GM23248 (cell line): Measurements from ENCODE around the gene MASP1. TPM values are rescaled to one million over a fixed set of nuclear protein-coding genes. Genes with fewer than 3 reads are reported as not detected.

Experiments used
- DNase-seq: peaks from one replicate; pipeline ENCODE4 v3.0.0-alpha.2; 2015
- H2AFZ ChIP-seq: fragments of 200-600 bp; sonication (generic); 2 replicates; pipeline ENCODE4 v1.6.1; 2016; ENCODE audit warnings: antibody characterized with exemption
- H3F3A ChIP-seq: fragments of 200-600 bp; sonication (generic); 2 replicates; pipeline ENCODE4 v1.6.1; 2016; ENCODE audit warnings: mild to moderate bottlenecking, antibody characterized with exemption, mixed run types; ENCODE audit not compliant: insufficient read depth
- H3K27ac ChIP-seq: fragments of 200-600 bp; sonication (generic); 2 replicates; pipeline ENCODE4 v1.5.1; 2016; ENCODE audit warnings: mild to moderate bottlenecking
- H3K27me3 ChIP-seq: fragments of 200-600 bp; sonication (generic); replicated peaks from 2 replicates; pipeline ENCODE4 v1.6.1; 2016; ENCODE audit warnings: mild to moderate bottlenecking; ENCODE audit not compliant: insufficient read depth
- H3K36me3 ChIP-seq: fragments of 200-600 bp; sonication (generic); 2 replicates; pipeline ENCODE4 v1.6.1; 2016; ENCODE audit warnings: low read depth, mild to moderate bottlenecking
- H3K4me1 ChIP-seq: fragments of 200-600 bp; sonication (generic); 2 replicates; pipeline ENCODE4 v1.6.1; 2016; ENCODE audit warnings: mild to moderate bottlenecking; ENCODE audit not compliant: insufficient read depth
- H3K4me2 ChIP-seq: fragments of 200-600 bp; sonication (generic); one replicate; pipeline ENCODE4 v1.6.1; 2016; ENCODE audit warnings: mild to moderate bottlenecking; ENCODE audit not compliant: unreplicated experiment
- H3K4me3 ChIP-seq: fragments of 200-600 bp; sonication (generic); 2 replicates; pipeline ENCODE4 v1.5.1; 2016; ENCODE audit warnings: mild to moderate bottlenecking
- H3K79me2 ChIP-seq: fragments of 200-600 bp; sonication (generic); 2 replicates; pipeline ENCODE4 v1.6.1; 2016; ENCODE audit warnings: mild to moderate bottlenecking; ENCODE audit not compliant: insufficient read depth
- H3K9ac ChIP-seq: fragments of 200-600 bp; sonication (generic); 2 replicates; pipeline ENCODE4 v1.6.1; 2016; ENCODE audit warnings: mild to moderate bottlenecking
- H3K9me2 ChIP-seq: fragments of 200-600 bp; sonication (generic); 2 replicates; pipeline ENCODE4 v1.6.1; 2016; ENCODE audit warnings: mixed run types, mild to moderate bottlenecking, moderate library complexity; ENCODE audit not compliant: insufficient read depth
- H3K9me3 ChIP-seq: fragments of 200-600 bp; sonication (generic); one replicate; pipeline ENCODE4 v1.6.1; 2017; ENCODE audit warnings: low read depth
- H4K20me1 ChIP-seq: fragments of 200-600 bp; sonication (generic); 2 replicates; pipeline ENCODE4 v1.6.0; 2016; ENCODE audit not compliant: insufficient read depth
- EZH2 ChIP-seq: fragments of 200-600 bp; sonication (generic); IDR thresholded peaks from 2 replicates; pipeline ENCODE4 v1.6.1; 2018; ENCODE audit warnings: antibody characterized with exemption, mild to moderate bottlenecking; ENCODE audit not compliant: insufficient read depth, poor library complexity, severe bottlenecking
- EZH2phosphoT487 ChIP-seq: fragments of 200-600 bp; sonication (generic); IDR thresholded peaks from 2 replicates; pipeline ENCODE4 v1.6.1; 2018; ENCODE audit warnings: antibody characterized with exemption, moderate library complexity, mild to moderate bottlenecking, low read depth; ENCODE audit not compliant: insufficient read depth
- WGBS, 2 experiments: methylation state at CpG; one replicate each; pipeline ENCODE4 v1.1.6; 2015 to 2017; ENCODE audit warnings: low lambda C conversion rate in 2 of 2, low coverage in 1 of 2; ENCODE audit errors: missing lambda C conversion rate in 2 of 2; 5-methylcytosine and 5-hydroxymethylcytosine counted together
- in situ Hi-C: fragments of 300-500 bp; cut with MboI; formaldehyde crosslinking; loops from 2 replicates; pipeline ENCODE4 v1.15.0; 2020
- polyA plus RNA-seq: library from polyadenylated mRNA; unstranded; fragments of >200 nt; fragmentation: Nextera tagmentation; extraction: Ambion mirVana; gene quantifications from 2 replicates; pipeline ENCODE4 v1.2.1, GENCODE V29; 2016
- total RNA-seq: library from RNA; depleted of rRNA; stranded (reverse); fragments of >200 nt; shearing (Covaris generic); gene quantifications from 2 replicates; pipeline ENCODE4 v1.2.3, GENCODE V29; 2014

MASP1 gene
- total and polyA plus RNA-seq, 2 experiments from 2014 or later, result 32.8 to 52.3 TPM

GRCh38 chr3:187295316-187296034, 3.9 kb upstream of the MASP1 start:
- in situ Hi-C loops, result no loop called here
- Histone ChIP-seq H3K27ac (no peak overlapping the region), H2AFZ (no peak overlapping the region), H3K4me1 (peaks cover 56% of the 10 kb centered on the region), H3F3A (peaks cover 48% of the 10 kb centered on the region), H4K20me1 (no peaks in the 10 kb centered on the region), H3K4me2 (peak overlapping the region; percentile 36), H3K9me2 (no peaks in the 10 kb centered on the region), H3K9ac (no peak overlapping the region), H3K27me3 (no peaks in the 10 kb centered on the region), H3K4me3 (no peak overlapping the region), H3K9me3 (no peaks in the 10 kb centered on the region), H3K36me3 (no peaks in the 10 kb centered on the region), H3K79me2 (0 out of 2 replicates have a peak, but pooled peaks cover under 1% of the 10 kb centered on the region)
- WGBS, 2 experiments, result 51 to 58% methylated on average over 6 of the region's 6 CpGs
- DNase-seq, result peak; percentile 18
- TF ChIP-seq EZH2phosphoT487 (no peak), EZH2 (no peak)

DNA sequence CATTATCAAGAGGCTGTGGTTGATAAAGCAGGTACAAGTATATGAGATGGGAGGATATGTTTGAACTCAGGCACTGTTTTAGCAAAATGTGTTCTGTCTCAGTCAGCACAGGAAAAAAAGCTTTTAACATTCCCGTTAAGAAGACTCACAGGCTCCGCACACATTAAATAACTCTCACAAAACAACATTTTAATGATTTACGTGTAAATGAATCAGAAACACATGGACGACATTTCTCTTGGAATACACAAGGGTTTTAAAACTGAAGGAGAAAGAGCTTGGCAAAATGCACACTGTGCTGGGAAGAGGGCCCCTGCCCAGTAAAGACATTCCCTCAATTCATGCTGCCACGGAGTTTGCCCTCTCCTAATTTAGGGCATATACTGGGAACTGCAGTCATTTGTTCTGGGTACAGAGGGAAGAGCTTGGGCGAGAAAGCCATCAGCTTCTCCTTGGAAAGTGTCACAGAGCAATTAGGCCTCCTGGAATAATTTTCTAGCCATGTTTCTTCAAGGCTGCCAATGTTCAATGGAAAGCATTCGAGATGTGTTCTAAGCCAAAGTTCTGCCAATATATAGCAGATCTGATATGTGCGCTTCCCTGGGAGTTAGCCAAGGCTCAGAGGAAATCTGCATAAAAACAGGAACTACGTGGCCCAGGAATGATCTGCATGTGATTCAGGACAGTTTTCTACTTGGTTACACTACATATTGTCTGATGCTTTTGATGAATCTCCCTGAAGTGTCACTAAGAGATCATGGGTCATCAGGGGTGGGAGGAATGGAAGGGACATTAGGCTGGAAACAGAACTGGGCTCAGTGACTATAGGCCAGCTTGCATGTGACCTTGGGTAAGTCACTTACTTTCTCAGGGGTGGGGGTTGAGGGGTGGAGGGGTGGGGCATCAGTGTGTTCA, 2.2 kb upstream of the MASP1 start:
- TF ChIP-seq EZH2phosphoT487 (no peak), EZH2 (no peak)
- H4K20me1 ChIP-seq, result no peaks in the 10 kb centered on the region
- H3K27ac ChIP-seq, result peak overlapping the region; percentile 88
- H3K9ac ChIP-seq, result peak overlapping the region; percentile 83
- peak overlapping the region; percentile 87 for H3K4me2 ChIP-seq
- in situ Hi-C loops, result no loop called here
- WGBS, 2 experiments, result 4 to 6% methylated on average over 9 of the region's 9 CpGs
- no peaks in the 10 kb centered on the region for H3K9me2 ChIP-seq
- DNase-seq, result peak; percentile 72
- H3F3A ChIP-seq, result peaks cover 56% of the 10 kb centered on the region
- no peaks in the 10 kb centered on the region for H3K9me3 ChIP-seq
- H3K4me3 ChIP-seq, result peak overlapping the region; percentile 76
- no peaks in the 10 kb centered on the region for H3K36me3 ChIP-seq
- peaks cover 73% of the 10 kb centered on the region for H3K4me1 ChIP-seq
- peak overlapping the region; percentile 74 for H2AFZ ChIP-seq
- H3K79me2 ChIP-seq, result peaks cover 17% of the 10 kb centered on the region
- no peaks in the 10 kb centered on the region for H3K27me3 ChIP-seq

DNA sequence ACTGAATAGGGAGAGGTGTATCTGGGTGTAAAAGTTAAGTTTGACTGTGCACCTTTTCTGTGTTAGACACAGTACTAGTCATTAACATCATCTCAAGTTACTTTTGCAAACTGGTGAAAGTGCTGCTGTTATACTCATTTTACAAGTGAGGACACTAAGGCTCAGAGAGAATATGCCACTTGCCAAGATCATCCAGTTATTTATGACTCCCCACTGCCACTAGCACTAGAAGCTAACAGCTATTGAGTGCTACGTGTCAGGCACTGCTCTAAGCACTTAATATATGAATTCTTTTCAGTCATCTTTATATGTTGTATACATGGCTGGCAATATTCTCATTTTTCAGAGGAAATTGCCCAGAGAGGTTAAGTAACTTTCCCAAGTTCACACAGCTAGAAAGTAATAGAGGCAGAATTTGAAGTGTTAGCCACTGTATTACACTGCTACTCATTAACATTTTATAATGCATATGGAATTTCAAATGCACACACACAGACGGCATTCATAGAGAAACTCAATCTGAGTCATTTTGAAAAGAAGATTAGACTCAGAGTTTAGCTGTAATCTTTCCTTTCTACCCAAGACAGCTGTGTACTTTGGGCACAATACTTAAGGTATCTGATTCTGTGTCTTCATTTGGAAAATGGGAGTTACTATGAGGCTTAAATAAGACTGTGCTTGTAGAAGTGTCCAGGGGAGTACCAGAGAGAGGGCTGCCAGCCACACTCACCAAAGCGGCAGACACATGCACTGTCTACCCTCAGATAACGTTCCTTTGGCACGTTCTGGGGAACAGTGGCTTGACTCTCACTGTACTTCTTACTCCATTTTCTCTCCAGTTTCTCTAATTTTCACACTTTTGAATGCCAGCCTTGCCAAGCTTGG, 1.3 kb upstream of the MASP1 start:
- H3K4me1 ChIP-seq, result peaks cover 81% of the 10 kb centered on the region
- H3K36me3 ChIP-seq, result no peaks in the 10 kb centered on the region
- TF ChIP-seq EZH2, result no peak
- no peak for TF ChIP-seq EZH2phosphoT487
- H3F3A ChIP-seq, result peaks cover 56% of the 10 kb centered on the region
- DNase-seq, result peak; percentile 72
- in situ Hi-C loops, result no loop called here
- peak overlapping the region; percentile 87 for H3K4me2 ChIP-seq
- H3K4me3 ChIP-seq, result peak overlapping the region; percentile 76
- no peaks in the 10 kb centered on the region for H3K9me3 ChIP-seq
- no peaks in the 10 kb centered on the region for H3K9me2 ChIP-seq
- 4 to 6% methylated on average over 5 of the region's 5 CpGs for WGBS, 2 experiments
- no peaks in the 10 kb centered on the region for H3K27me3 ChIP-seq
- H2AFZ ChIP-seq, result peak overlapping the region; percentile 78
- peaks cover 26% of the 10 kb centered on the region for H3K79me2 ChIP-seq
- peak overlapping the region; percentile 88 for H3K27ac ChIP-seq
- H4K20me1 ChIP-seq, result no peaks in the 10 kb centered on the region
- peak overlapping the region; percentile 83 for H3K9ac ChIP-seq

DNA sequence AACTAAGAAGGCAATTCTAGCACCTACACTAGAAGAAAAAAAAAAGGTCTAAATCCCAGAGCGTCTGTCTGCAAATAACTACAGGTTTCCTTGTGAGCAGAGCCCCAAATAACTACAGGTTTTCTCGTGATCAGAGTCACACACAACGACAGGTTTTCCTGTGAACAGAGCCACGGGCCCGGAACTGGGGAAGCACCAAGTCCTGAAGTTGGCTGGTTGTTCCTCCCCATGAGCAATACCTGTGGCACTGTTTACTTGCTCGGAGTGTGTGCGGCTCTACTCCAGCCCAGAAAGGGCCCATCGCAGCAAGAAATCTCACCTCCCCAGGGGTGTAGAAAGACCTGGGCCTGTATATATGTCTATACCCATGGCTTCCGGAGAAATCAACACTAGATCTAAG, 644 bp upstream of the MASP1 start:
- Histone ChIP-seq H3K4me2 (peak overlapping the region; percentile 87), H3K27ac (peak overlapping the region; percentile 88)
- in situ Hi-C loops, result no loop called here

More for the DNA sequence above, 644 bp upstream of the MASP1 start:
- H3K9me2 ChIP-seq, result no peaks in the 10 kb centered on the region
- TF ChIP-seq EZH2, result no peak
- TF ChIP-seq EZH2phosphoT487, result no peak
- peak overlapping the region; percentile 78 for H2AFZ ChIP-seq
- WGBS, 2 experiments, result 9 to 14% methylated on average over 9 of the region's 9 CpGs
- no peaks in the 10 kb centered on the region for H3K27me3 ChIP-seq
- peak overlapping the region; percentile 83 for H3K9ac ChIP-seq
- H3F3A ChIP-seq, result peaks cover 56% of the 10 kb centered on the region
- H3K4me1 ChIP-seq, result peaks cover 87% of the 10 kb centered on the region
- no peaks in the 10 kb centered on the region for H3K36me3 ChIP-seq
- H3K4me3 ChIP-seq, result peak overlapping the region; percentile 76
- H3K9me3 ChIP-seq, result no peaks in the 10 kb centered on the region
- H4K20me1 ChIP-seq, result no peaks in the 10 kb centered on the region
- peaks cover 26% of the 10 kb centered on the region for H3K79me2 ChIP-seq
- peak; percentile 70 for DNase-seq
